Measurements from ENCODE around the gene CCDC61. TPM values are rescaled to one million over a fixed set of nuclear protein-coding genes. Genes with fewer than 3 reads are reported as not detected.

The CCDC61 gene
- total RNA-seq, 1 donor from 2014 or later: 36.3 TPM

GRCh38 chr19:45958769-45959516 is 36.3 kb upstream of the CCDC61 start:
- Histone ChIP-seq H3K27ac (no peak overlapping the region), H3K4me3 (no peak overlapping the region), H3K4me1 (no peaks in the 10 kb centered on the region), H3K27me3 (no peaks in the 10 kb centered on the region), H3K9me3 (no peaks in the 10 kb centered on the region), H3K36me3 (no peaks in the 10 kb centered on the region)
- intact Hi-C loops (cut with DNase I): no loop called here
- TF ChIP-seq POLR2AphosphoS5 (IDR thresholded peaks at IDR 0.05; ENCODE audit: insufficient read depth in 1 of 2, low read depth in 1 of 2) (no peak), POLR2A (IDR thresholded peaks at IDR 0.05) (no peak), CTCF (IDR thresholded peaks at IDR 0.05) (no peak)
- no peak for DNase-seq (ENCODE audit: extremely low spot score in 2 of 2)

DNA sequence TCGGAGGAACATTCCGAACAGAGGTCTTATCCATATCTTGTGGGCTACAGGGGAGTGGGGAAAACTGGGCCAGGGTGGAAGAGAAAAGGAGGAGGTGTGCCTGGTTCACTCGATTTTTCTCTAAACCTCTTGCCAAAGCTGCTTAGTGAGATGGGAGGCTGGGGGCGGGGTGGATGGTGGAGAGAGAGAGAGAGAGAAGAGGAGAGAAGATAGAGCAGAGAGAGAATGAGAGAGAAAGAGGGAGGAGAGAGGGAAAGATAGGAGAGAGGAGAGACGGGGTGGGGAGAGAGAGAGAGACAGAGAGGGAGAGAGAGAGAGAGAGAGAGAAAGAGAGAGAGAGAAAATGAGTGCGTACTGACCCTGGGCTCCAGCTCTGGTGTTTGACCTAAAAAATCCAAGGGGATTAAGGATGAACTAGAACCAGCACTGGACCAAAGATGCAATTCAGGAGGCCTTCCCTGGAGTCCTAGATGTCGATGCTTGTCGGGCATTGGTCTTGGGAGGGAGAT is 35.7 kb upstream of the CCDC61 start:
- no peaks in the 10 kb centered on the region for H3K36me3 ChIP-seq
- no peaks in the 10 kb centered on the region for H3K9me3 ChIP-seq
- H3K4me3 ChIP-seq: no peak overlapping the region
- DNase-seq (ENCODE audit: extremely low spot score in 2 of 2): no peak
- H3K27me3 ChIP-seq: no peaks in the 10 kb centered on the region
- intact Hi-C loops (cut with DNase I): no loop called here
- H3K27ac ChIP-seq: no peak overlapping the region
- no peak for TF ChIP-seq POLR2A (IDR thresholded peaks at IDR 0.05)
- H3K4me1 ChIP-seq: no peaks in the 10 kb centered on the region

- H3K36me3 ChIP-seq: no peaks in the 10 kb centered on the region
- intact Hi-C loops (cut with DNase I): no loop called here
- TF ChIP-seq POLR2A (IDR thresholded peaks at IDR 0.05) (no peak), CTCF (IDR thresholded peaks at IDR 0.05) (no peak), POLR2AphosphoS5 (IDR thresholded peaks at IDR 0.05; ENCODE audit: insufficient read depth in 1 of 2, low read depth in 1 of 2) (no peak)
- no peaks in the 10 kb centered on the region for H3K4me1 ChIP-seq
- H3K27me3 ChIP-seq: no peaks in the 10 kb centered on the region
- no peak overlapping the region for H3K4me3 ChIP-seq
- no peaks in the 10 kb centered on the region for H3K9me3 ChIP-seq
- no peak overlapping the region for H3K27ac ChIP-seq
- DNase-seq (ENCODE audit: extremely low spot score in 2 of 2): no peak
Observed at GRCh38 chr19:45960595-45961235, 34.6 kb upstream of the CCDC61 start.

DNA sequence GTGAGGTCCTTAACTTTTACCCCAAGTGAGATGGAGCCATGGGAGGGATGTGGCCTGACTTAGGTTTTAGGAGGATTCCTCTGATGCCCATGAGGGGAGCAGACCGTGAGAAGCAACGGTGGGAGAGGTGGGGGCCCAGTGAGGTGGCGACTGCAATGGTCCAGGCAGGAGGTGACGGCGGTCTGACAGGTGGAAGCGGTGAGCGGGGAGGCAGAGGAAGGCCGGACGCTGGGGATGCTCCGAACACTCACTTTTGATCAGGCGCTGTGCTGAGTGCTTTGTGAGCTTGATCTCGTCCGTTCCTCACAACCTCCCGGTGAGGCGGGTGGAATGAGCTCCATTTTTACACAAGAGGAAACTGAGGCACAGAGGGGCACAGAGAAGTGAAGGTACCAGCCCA is 33.2 kb upstream of the CCDC61 start:
- Histone ChIP-seq H3K27ac (no peak overlapping the region), H3K27me3 (no peaks in the 10 kb centered on the region), H3K9me3 (no peaks in the 10 kb centered on the region), H3K4me1 (no peaks in the 10 kb centered on the region), H3K4me3 (no peak overlapping the region), H3K36me3 (no peaks in the 10 kb centered on the region)
- no peak for DNase-seq (ENCODE audit: extremely low spot score in 2 of 2)
- intact Hi-C loops (cut with DNase I): no loop called here
- no peak for TF ChIP-seq POLR2AphosphoS5 (IDR thresholded peaks at IDR 0.05; ENCODE audit: insufficient read depth in 1 of 2, low read depth in 1 of 2)
- TF ChIP-seq CTCF (IDR thresholded peaks at IDR 0.05): no peak
- TF ChIP-seq POLR2A (IDR thresholded peaks at IDR 0.05): no peak

DNA sequence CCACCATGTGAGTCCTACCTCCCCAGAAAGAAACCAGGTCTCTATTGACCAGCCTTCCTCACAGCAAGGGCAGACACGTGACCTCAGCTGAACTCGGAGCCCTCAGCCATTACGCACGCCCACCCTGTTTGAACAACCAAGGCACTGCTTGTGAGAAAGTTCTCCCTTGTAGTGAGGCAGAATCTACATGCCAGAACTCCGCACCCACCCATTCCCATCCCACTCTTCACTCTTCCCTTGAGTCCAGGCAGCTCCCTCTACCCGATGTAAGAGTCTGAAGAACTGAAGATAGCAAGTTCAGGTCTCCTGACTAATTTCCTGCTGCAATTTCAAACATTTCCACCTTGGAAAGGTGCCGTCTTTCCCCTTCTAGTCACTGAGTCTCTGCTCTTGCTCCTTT is 28.0 kb upstream of the CCDC61 start:
- Histone ChIP-seq H3K36me3 (no peaks in the 10 kb centered on the region), H3K4me3 (no peak overlapping the region), H3K4me1 (no peaks in the 10 kb centered on the region), H3K9me3 (no peaks in the 10 kb centered on the region), H3K27ac (no peak overlapping the region), H3K27me3 (no peaks in the 10 kb centered on the region)
- no peak for DNase-seq (ENCODE audit: extremely low spot score in 2 of 2)
- TF ChIP-seq POLR2AphosphoS5 (IDR thresholded peaks at IDR 0.05; ENCODE audit: insufficient read depth in 1 of 2, low read depth in 1 of 2) (no peak), CTCF (IDR thresholded peaks at IDR 0.05) (no peak), POLR2A (IDR thresholded peaks at IDR 0.05) (no peak)
- intact Hi-C loops (cut with DNase I): no loop called here
